OCI-LY3 (cell line): Measurements from ENCODE around the gene PDE4D.

Experiments
- EZH2phosphoT487 ChIP-seq: fragments of 200-600 bp; shearing (Covaris generic); IDR thresholded peaks from 2 replicates; pipeline ENCODE4 v1.6.1; 2018; ENCODE audit warnings: antibody characterized with exemption, mixed run types, low read depth
- TF ChIP-seq, protein P1 (sequence below): fragments of 200-600, 300-600 bp; sonication (generic); IDR thresholded peaks from 2 replicates; pipeline ENCODE4 v1.5.1; 2014; ENCODE audit warnings: antibody characterized with exemption, low read length, low read depth

- TF ChIP-seq, protein P1, sequence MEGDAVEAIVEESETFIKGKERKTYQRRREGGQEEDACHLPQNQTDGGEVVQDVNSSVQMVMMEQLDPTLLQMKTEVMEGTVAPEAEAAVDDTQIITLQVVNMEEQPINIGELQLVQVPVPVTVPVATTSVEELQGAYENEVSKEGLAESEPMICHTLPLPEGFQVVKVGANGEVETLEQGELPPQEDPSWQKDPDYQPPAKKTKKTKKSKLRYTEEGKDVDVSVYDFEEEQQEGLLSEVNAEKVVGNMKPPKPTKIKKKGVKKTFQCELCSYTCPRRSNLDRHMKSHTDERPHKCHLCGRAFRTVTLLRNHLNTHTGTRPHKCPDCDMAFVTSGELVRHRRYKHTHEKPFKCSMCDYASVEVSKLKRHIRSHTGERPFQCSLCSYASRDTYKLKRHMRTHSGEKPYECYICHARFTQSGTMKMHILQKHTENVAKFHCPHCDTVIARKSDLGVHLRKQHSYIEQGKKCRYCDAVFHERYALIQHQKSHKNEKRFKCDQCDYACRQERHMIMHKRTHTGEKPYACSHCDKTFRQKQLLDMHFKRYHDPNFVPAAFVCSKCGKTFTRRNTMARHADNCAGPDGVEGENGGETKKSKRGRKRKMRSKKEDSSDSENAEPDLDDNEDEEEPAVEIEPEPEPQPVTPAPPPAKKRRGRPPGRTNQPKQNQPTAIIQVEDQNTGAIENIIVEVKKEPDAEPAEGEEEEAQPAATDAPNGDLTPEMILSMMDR = no peak
- no peak for TF ChIP-seq EZH2phosphoT487
Observed at GRCh38 chr5:59136549-59136948, 757.0 kb downstream of the PDE4D start.
